ENCODE measurements around the gene SLC6A18.

Gene SLC6A18

DNA sequence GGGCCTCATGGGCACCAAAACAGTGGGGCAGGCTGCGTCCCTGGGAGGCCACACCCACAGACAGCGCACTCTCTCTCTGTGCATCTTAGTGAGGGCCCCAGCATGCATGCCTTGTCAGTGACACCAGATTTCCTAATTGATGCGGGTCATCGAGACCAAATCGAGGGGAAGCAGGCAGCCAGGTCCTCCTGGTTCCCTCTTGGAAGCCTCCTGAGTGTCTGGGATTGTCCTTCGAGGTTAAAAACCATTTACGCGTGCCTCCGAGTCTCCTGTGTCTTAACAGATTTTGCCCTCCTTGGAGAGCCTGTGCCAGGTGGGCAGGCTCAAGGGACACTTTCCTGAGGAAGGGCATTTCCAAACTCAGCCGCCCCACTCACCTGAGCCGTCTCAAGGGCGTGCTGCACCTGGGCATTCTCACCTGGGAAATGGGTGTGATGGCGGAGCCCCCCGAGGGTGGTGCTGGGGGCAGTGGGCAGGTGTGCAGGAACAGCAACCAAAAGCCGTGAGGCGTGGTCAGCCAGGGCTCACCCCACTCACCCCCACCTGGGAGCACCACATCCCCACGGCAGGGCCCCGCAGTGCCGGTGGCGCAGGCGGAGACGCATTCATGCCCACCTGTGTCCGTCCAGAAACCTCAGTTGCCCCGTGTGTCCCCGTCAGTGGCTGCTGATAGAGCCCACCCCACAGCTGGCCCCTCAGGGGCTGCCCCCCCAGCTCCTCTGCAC, 21.1 kb upstream of the SLC6A18 start:
- no peak for DNase-seq

DNA sequence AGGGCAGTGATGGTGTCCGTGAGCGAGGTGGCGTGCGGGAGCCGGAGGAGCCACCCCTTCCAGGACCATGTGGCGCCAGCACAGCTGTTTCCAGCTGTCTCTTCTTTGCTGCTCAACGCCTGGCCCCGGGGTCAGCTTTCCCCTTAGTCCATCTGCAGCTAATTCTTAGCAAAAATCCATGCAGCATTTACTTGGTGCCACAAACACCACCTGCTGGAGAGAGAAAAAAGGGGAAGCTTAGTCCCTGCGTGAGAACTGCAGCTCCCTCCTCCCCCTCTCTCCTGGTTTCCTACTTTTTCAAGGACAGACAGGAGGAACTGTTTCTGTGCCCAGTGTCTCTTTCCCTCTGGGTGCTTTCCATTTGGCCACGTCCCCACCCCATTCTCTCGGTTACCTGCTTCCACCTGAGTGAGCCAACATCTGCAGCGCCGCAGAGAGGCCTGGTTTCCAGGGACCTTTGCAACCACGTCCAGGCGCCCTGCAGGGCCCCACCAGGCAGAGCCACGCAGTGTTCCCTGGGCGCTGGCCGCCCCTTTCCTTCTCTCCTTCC, 20.4 kb upstream of the SLC6A18 start:
- DNase-seq = peak; percentile 26

DNA sequence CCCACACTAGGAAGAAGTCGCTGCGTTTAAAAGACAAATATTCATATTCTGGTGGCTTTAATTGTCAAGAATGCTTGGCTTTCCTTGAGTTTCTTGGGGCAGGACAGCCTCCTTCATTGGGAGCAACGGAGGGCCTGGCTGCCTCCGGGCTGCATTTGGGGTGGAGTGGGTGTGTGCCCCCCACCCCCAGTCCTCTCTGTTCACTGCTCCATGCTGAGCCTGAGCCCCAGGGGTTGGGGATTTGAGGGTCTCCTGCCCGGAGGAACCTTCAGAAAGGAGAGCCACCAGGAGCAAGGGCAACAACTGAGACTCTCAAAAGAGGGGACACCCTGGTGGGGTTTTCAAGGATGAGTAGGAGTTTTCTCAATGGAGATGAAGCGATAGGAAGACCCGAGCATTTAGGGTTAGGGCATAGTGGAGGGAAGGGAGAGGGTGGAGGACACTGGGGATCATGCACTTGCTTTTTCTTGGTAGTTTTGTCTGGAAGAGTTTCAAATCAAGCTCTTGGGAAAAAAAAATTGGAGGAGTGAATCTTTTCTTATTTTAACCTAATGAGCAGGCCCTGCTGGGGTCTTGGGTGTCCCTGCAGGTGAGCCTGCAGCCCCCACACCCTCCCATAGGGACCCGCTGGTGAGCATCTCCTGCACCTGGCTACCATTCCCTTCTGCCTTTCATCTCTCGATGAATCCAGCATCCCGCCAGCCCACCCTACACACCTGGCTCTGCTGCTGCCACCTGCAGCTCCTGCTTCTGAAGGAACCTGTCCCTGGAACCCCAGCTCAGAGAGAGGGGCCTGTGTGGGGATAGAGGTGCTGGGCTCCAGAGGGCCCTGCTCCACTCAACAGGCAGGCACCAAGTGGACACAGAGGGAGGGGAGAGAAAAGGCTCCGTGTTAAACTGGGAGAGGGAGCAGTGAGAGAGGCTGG, 19.7 kb upstream of the SLC6A18 start:
- DNase-seq = no peak

DNA sequence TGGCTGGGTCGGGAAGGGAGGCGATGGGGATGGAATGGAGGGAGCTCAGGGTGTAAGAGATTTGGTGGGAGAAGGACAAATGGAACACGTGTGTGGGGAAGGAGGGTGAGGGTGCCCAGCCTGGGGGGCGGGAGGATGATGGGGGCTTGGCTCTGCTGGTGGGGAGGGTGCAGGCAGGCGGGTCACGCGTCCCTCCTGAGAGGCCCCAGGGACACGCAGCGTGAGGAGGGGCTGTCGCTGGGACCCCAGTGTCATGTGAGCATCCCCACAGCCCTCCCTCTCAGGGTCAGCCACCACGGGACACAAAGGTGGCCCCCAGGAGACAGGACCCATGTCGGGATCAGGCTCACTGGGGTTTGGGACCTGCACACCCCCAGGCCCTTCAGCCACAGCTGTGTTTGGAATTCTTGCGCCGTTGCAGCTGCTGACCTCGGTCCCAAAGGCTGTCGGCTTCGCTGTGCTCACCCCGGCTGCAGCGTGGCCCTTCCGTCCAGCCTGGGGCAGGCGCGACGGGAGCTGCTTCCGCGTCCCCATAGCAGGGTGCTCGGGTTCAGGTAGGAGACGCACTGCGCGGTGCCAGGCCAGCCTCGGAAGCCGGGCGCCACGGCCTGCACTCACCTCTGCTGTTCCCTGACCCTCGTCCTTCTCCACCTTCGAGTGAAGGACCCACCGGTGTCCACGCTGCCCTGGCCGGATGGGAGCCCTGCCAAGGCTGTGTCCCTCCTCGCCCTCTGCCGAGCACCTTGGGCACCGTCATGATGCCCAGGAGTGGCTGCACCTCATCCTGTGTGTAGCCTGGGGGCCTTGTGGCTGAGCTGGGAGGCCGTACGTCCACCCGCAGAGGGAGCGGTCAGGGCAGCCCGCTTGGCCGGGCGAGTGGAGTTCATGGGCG, 18.4 kb upstream of the SLC6A18 start:
- no peak for DNase-seq

DNA sequence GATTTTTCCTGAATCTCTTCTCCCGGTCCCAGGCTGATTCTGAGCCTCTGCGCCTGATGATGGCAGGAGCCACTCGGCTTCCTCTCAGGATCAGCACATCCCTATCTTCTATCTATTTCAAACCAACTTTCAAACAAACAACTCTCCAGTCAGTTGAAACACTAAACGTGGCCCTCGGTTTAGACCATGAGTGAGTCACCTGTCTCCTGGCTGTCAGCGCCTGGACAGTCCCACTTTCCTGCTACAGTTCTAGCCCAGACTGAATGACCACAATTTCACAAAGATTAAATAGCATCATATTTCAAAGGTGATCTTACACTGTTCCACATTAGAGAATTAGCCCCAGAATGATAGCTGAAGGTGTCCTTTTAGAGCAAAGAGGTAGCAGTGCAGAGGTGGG, 17.6 kb upstream of the SLC6A18 start:
- DNase-seq = no peak

DNA sequence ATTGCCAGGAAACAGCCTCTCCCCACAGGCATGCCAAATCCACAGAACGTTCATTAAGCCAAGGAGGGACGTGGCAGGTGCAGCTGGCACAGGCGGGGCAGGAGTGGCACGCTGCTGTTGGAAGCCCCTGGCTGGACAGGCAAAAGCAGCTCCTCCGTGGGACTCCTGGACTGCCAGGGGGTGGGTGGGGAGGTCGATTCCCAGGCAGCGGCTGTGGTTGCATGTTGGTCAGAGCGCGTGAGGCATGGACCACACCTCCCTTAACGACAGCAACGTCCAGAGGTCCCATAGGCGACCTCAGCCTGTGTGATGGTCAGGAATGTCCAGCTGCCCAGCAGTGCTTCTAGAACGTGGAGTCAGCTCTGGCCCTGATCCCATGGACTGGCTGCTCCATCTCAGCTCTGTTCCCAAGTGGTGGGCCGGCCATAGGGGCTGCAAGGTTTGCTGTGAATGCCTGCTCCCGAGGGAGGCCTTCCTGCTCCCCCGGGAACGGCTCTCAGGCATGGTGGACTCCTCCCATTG, 16.9 kb upstream of the SLC6A18 start:
- no peak for DNase-seq

DNA sequence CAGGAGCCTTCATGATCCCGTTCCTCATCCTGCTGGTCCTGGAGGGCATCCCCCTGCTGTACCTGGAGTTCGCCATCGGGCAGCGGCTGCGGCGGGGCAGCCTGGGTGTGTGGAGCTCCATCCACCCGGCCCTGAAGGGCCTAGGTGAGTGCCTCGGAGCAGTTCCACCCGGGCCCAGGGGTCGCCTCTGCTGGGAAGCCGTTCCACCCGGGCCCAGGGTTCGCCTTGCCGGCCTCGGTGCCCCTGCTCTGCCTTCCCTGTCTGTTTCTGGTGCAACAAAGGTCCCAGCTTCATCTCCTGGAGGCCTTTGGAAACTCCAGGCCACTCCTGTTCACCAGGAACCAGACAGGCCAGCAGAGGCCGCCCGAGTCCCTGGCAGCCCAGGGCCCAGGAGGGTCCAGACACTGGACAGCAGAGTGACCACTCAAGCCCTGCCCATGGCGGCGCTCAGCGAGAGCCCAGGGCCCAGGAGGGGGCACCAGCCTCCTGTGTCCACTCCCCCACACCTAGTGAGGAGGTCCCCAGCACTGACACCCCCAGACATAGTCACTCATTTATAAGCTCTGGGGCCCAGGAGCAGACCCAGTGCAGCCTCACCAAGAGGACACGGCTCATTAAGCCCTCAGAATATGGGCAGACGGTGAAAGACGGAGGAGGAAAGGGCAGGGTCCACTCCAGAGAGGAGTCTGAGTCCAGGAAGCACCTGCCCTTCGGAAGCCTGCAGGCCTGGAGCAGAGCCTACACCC, 16.3 kb upstream of the SLC6A18 start:
- no peak for DNase-seq

DNA sequence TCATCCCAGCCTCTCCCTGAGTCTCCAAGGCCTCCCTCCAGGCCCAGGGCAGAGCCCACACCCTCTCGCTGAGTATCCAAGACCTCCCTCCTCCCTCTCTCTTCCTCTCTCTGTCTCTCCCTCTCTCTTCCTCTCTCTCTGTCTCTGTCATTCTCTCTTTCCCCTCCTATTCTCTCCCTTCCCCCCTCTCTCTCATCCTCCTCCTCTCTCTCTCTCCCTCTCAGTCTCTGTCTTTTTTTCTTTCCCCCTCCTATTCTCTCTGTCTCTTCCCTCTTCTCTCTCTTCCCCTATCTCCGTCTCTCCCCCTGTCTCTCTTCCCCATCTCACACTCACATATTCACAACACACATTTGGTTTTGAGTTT, 15.7 kb upstream of the SLC6A18 start:
- no peak for DNase-seq

DNA sequence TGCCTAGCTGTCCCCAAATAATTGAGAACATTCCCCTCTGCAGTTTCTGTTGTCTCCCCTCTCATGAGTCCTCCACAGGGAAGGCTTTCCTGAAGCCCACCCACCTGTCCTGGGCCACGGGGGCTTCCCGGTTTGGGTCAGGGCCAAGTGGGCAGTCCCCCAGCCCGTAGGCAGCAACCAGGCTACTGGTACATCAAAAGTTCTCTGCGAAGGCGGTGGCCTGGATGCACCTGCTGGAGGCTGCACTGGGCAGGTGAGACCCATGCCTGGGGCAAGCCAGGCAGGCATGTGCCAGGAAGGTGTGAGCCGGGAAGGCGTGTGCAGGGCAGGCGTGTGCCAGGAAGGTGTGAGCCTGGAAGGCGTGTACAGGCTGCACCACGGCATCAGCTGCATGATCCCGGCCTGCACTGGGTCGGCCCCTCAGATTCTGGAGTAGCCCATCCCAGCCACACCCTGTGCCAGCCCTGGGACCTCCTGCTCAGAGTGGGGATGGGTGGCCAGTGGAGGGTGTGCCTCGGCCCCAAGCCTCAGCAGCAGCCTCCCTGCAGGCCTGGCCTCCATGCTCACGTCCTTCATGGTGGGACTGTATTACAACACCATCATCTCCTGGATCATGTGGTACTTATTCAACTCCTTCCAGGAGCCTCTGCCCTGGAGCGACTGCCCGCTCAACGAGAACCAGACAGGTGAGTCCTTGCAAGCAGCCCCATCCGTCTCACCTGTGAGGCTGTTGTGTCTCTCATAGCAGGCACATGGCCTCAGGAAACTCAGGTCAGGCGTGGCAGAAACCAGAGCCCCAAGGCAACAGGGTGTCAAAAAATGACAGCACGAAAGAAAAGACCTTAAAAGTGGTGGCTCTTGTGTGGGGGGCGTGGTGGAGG, 15.0 kb upstream of the SLC6A18 start:
- DNase-seq = no peak

DNA sequence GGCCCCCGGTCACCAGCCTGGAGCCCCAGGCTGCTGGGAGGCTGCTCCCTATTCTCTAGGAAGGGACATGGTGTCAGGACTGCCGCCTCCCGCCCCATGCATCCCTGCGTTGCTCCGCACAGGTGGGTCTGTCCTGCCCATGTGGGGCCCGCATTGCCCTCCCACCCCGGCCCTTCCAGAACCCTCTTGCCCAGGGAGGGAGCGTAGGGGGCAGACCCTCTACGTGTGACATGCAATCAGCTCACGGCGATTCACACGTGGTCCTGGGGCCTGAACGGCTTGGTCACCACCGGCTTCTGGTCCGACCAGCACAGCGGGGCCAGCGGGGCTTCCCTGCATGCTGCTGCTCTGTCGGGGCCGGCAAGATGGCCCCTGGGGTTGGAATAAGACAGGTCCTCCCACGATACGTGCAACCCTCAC, 14.3 kb upstream of the SLC6A18 start:
- DNase-seq = no peak

DNA sequence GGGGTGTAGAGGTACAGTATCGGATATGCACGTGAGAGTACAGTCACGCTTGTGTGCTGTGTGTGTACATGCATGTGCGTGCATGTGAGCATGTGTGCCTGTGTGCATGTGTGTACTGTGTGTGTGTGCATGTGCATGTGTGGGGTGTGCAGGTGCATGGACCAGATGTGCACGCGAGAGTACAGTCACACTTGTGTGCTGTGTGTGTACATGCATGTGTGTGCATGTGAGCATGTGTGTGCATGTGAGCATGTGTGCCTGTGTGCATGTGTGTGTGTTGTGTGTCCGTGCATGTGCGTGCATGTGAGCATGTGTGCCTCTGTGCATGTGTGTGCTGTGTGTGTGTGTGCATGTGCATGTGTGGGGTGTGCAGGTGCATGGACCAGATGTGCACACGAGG, 13.5 kb upstream of the SLC6A18 start:
- DNase-seq = no peak

DNA sequence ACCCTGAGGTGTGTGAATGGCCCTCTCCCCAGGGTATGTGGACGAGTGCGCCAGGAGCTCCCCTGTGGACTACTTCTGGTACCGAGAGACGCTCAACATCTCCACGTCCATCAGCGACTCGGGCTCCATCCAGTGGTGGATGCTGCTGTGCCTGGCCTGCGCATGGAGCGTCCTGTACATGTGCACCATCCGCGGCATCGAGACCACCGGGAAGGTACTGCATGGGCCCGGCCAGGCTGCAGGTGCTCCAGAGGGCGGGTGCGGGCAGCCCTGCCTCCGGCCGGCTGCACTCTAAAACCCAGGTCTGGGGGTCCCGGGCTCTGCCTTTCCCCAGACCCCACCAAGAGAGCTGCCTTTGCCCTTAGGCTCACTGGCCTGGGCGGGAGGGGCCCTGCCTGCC, 12.9 kb upstream of the SLC6A18 start:
- DNase-seq = no peak

DNA sequence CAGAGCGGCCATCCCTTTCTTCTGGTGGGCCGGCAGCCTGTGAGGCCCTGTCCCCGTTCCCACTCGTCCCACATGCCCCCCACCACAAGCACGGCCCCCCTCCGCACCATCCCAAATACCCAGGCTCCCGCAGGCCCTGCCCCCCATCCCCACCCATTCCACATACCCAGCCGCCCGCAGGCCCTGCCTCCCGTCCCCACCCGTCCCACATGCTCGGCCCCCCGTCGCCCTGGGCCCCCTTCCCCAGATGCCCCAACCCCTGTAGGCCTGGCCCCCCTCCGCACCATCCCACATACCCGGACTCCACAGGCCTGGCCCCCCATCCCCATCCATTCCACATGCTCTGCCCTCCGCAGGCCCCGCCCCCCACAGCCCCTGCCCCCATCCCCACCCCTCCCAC, 12.3 kb upstream of the SLC6A18 start:
- DNase-seq = no peak

DNA sequence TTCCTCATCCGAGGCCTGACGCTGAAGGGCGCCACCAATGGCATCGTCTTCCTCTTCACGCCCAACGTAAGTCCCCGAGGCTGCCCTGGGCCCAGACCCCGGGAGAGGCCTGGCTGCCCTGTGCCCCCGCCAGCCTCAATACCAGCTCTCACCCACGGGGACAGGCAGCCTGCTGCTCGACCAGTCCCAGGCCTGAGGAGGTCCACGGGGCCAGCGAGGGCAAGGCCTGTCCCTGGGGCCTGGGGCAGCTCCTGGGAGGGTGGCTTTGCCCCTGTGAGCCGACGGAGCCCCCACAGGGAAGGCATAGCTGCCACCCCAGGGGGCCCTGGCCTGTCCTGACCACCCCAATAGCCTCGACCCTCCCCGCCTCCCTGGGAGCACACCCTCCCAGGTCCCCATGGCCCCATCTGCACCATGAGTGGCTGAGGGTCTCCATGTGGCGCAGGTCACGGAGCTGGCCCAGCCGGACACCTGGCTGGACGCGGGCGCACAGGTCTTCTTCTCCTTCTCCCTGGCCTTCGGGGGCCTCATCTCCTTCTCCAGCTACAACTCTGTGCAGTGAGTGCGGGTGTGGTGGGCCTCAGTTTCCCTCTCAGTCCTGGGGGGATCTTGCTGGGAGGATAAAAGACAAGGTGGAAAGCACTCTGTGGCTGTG, 11.5 kb upstream of the SLC6A18 start:
- no peak for DNase-seq

DNA sequence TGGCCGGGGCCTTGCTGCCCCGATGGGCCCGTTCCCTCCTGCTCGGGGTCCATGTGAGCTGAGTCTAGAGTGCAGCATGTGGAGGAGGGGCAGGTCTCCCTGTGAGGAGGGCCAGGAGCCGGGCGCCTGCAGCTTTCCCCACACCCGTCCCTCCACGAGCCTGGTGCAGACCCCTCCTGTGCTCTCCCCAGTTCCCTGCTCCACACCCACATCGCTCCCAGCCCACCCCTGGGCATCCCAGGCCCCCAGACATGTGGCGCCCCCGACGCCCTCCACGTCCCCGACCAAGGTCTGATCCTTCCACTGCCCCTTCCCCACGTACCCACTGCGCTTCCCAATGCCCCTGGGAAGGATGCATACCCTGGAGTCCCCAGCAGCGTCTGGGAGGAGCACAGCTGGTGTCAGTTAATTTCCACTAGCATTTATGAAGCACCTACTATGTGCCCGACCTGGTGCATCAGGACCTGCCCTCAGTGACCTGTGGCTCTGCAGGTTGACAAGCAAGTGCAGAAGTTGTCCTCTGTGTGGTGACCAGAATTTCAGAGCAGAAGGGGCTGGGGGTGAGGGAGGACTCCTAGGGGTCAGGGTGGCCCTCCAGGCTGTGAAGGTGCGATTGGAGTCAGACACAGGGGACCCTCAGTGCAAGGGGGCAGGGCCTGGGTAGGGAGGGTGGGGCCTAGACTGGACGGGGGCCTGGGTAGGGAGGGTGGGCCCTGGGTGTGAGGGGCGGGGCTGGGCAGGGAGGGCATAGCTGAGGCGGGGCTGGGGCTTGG, 10.8 kb upstream of the SLC6A18 start:
- no peak for DNase-seq

DNA sequence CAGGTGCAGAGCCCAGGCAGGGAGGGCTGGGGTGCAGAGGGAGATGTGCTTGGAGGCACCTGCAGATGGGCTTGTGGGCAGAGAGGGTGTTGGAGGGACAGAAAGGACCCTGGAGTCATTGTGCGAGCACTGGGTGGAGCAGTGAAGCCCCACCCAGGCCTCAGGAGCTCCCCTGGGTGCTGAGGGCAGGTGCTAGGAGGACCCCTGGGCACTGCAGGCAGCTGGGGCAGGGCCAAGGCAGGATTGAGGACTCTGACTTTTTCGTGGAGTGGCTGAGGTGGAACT, 10.3 kb upstream of the SLC6A18 start:
- no peak for DNase-seq

DNA sequence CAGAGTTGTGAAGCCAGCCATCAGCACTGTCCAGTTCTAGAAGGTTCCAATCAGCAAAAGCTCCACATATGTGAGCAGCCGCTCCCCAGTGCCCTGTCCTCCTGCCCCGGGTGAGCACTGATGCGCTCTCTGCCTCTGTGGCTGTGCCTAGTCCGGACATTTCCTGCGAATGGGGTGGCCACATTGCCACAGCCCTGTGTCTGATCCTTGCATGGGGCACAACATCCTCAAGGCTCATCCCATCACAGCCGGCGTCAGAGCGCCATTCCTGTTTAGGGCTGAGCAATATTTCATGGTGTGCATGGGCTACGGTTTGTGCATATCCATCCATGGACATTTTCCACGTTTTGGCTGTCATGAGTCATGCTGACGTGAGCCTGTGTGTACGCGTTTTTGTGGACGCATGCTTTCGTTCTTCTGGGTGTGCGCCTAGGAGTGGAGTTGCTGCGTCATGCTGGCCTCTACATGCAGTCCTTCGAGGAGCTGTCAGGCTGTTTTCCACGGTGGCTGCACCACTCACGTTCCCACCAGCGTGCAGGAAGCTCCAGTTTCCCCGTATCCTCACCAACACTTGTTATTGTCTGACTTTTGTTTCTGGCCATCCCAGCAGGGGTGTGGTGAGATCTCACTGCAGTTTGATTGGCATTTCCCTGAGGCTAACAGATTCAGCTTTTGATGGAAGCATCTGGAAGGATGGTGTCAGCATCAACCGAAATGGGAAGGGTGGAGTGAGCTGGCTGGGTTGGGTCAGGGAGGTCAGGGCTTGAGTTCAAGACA, 9.7 kb upstream of the SLC6A18 start:
- no peak for DNase-seq

DNA sequence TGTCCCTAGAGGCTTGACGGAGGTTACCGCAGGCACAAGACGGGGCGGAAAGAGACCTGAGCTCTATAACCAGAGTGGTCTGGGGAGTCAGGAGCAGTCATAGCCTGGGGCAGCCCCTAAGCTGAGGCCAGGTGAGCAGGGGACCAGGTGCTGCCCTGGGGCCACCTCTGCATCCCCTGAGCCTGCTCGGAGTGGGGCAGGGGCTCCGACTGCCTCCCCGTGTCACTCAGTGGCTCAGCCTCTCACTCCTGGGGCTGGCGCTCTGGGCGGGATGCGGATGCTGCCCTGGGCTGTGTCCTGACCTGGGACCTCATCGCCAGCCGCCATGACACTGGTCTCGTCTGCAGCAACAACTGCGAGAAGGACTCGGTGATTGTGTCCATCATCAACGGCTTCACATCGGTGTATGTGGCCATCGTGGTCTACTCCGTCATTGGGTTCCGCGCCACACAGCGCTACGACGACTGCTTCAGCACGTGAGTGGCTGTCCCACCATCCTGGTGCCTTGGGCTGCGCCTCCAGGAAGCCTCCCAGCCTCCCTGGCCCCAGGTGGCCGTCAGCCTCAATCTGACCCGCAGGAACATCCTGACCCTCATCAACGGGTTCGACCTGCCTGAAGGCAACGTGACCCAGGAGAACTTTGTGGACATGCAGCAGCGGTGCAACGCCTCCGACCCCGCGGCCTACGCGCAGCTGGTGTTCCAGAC, 8.8 kb upstream of the SLC6A18 start:
- DNase-seq = no peak
